ENCODE measurements around the gene BTNL9. TPM values are rescaled to one million over a fixed set of nuclear protein-coding genes. Genes with fewer than 3 reads are reported as not detected.

BTNL9 gene
- polyA plus RNA-seq, 1 donor from 2014 or later = 13.9 TPM

- Histone ChIP-seq H3F3A (ENCODE audit: insufficient read depth, low read length, poor library complexity, severe bottlenecking) (no peaks in the 10 kb centered on the region), H3K27me3 (ENCODE audit: insufficient read depth, low read depth, low read length) (peaks cover 82% of the 10 kb centered on the region), H3K36me3 (ENCODE audit: insufficient read depth, low read length) (no peaks in the 10 kb centered on the region), H3K9me3 (ENCODE audit: low read length) (no peaks in the 10 kb centered on the region), H4K20me1 (ENCODE audit: insufficient read depth) (no peaks in the 10 kb centered on the region), H2AFZ (ENCODE audit: low read depth, low read length) (no peak overlapping the region), H3K27ac (ENCODE audit: low read length) (no peak overlapping the region), H3K9ac (ENCODE audit: low read length) (no peak overlapping the region), H3K9me2 (ENCODE audit: insufficient read depth, low read length) (no peaks in the 10 kb centered on the region), H3K79me2 (replicated peaks; ENCODE audit: insufficient read depth, low read length) (no peaks in the 10 kb centered on the region), H3K4me3 (ENCODE audit: low read length) (peak overlapping the region; percentile 41), H3K4me2 (ENCODE audit: low read length) (no peak overlapping the region)
- TF ChIP-seq MXI1 (conservative IDR thresholded peaks at IDR 0.05; ENCODE audit: poor library complexity, severe bottlenecking) (no peak), EP300 (conservative IDR thresholded peaks at IDR 0.05; ENCODE audit: poor library complexity, severe bottlenecking) (no peak), SMC3 (conservative IDR thresholded peaks at IDR 0.05; ENCODE audit: poor library complexity) (no peak), POLR2AphosphoS5 (IDR thresholded peaks at IDR 0.05) (no peak), EZH2 (IDR thresholded peaks at IDR 0.05; ENCODE audit: borderline replicate concordance, insufficient read depth, low read length, poor library complexity, severe bottlenecking) (no peak), RAD21 (conservative IDR thresholded peaks at IDR 0.05) (no peak), TAF1 (IDR thresholded peaks at IDR 0.05; ENCODE audit: low read depth) (no peak)
- TF ChIP-seq, protein P1, sequence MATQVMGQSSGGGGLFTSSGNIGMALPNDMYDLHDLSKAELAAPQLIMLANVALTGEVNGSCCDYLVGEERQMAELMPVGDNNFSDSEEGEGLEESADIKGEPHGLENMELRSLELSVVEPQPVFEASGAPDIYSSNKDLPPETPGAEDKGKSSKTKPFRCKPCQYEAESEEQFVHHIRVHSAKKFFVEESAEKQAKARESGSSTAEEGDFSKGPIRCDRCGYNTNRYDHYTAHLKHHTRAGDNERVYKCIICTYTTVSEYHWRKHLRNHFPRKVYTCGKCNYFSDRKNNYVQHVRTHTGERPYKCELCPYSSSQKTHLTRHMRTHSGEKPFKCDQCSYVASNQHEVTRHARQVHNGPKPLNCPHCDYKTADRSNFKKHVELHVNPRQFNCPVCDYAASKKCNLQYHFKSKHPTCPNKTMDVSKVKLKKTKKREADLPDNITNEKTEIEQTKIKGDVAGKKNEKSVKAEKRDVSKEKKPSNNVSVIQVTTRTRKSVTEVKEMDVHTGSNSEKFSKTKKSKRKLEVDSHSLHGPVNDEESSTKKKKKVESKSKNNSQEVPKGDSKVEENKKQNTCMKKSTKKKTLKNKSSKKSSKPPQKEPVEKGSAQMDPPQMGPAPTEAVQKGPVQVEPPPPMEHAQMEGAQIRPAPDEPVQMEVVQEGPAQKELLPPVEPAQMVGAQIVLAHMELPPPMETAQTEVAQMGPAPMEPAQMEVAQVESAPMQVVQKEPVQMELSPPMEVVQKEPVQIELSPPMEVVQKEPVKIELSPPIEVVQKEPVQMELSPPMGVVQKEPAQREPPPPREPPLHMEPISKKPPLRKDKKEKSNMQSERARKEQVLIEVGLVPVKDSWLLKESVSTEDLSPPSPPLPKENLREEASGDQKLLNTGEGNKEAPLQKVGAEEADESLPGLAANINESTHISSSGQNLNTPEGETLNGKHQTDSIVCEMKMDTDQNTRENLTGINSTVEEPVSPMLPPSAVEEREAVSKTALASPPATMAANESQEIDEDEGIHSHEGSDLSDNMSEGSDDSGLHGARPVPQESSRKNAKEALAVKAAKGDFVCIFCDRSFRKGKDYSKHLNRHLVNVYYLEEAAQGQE (IDR thresholded peaks at IDR 0.05; ENCODE audit: borderline replicate concordance) = no peak
- TF ChIP-seq, protein P2, sequence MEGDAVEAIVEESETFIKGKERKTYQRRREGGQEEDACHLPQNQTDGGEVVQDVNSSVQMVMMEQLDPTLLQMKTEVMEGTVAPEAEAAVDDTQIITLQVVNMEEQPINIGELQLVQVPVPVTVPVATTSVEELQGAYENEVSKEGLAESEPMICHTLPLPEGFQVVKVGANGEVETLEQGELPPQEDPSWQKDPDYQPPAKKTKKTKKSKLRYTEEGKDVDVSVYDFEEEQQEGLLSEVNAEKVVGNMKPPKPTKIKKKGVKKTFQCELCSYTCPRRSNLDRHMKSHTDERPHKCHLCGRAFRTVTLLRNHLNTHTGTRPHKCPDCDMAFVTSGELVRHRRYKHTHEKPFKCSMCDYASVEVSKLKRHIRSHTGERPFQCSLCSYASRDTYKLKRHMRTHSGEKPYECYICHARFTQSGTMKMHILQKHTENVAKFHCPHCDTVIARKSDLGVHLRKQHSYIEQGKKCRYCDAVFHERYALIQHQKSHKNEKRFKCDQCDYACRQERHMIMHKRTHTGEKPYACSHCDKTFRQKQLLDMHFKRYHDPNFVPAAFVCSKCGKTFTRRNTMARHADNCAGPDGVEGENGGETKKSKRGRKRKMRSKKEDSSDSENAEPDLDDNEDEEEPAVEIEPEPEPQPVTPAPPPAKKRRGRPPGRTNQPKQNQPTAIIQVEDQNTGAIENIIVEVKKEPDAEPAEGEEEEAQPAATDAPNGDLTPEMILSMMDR (IDR thresholded peaks at IDR 0.05; ENCODE audit: poor library complexity, severe bottlenecking) = no peak
Measured at GRCh38 chr5:181059297-181060230, 19.5 kb downstream of the BTNL9 start.

GRCh38 chr5:181060231-181060590 is 20.1 kb downstream of the BTNL9 start:
- Histone ChIP-seq H3K9me2 (ENCODE audit: insufficient read depth, low read length) (no peaks in the 10 kb centered on the region), H3K36me3 (ENCODE audit: insufficient read depth, low read length) (no peaks in the 10 kb centered on the region), H4K20me1 (ENCODE audit: insufficient read depth) (no peaks in the 10 kb centered on the region), H2AFZ (ENCODE audit: low read depth, low read length) (no peak overlapping the region), H3K9me3 (ENCODE audit: low read length) (no peaks in the 10 kb centered on the region), H3K79me2 (replicated peaks; ENCODE audit: insufficient read depth, low read length) (no peaks in the 10 kb centered on the region), H3F3A (ENCODE audit: insufficient read depth, low read length, poor library complexity, severe bottlenecking) (no peaks in the 10 kb centered on the region), H3K9ac (ENCODE audit: low read length) (no peak overlapping the region), H3K27me3 (ENCODE audit: insufficient read depth, low read depth, low read length) (peaks cover 75% of the 10 kb centered on the region), H3K27ac (ENCODE audit: low read length) (no peak overlapping the region), H3K4me2 (ENCODE audit: low read length) (no peak overlapping the region), H3K4me3 (ENCODE audit: low read length) (no peak overlapping the region)
- no peak for TF ChIP-seq RAD21 (conservative IDR thresholded peaks at IDR 0.05)
- TF ChIP-seq EZH2 (IDR thresholded peaks at IDR 0.05; ENCODE audit: borderline replicate concordance, insufficient read depth, low read length, poor library complexity, severe bottlenecking) = no peak
- TF ChIP-seq EP300 (conservative IDR thresholded peaks at IDR 0.05; ENCODE audit: poor library complexity, severe bottlenecking) = no peak

Data from neural cell (in vitro differentiated cells).